Ramos (cell line): ENCODE results near the gene OR13A1.
"Not testable (repeated sequence)": the region's sequence is repeated elsewhere in the genome, so short reads cannot be mapped to it uniquely, and the experiment has no call there.

Source experiments
- in situ Hi-C: fragments of 300-500 bp; cut with MboI; formaldehyde crosslinking; loops from one replicate; pipeline ENCODE4 v1.14.3; 2022; ENCODE audit warnings: low sequenced_read_pairs; ENCODE audit not compliant: unreplicated experiment

The OR13A1 gene, protein sequence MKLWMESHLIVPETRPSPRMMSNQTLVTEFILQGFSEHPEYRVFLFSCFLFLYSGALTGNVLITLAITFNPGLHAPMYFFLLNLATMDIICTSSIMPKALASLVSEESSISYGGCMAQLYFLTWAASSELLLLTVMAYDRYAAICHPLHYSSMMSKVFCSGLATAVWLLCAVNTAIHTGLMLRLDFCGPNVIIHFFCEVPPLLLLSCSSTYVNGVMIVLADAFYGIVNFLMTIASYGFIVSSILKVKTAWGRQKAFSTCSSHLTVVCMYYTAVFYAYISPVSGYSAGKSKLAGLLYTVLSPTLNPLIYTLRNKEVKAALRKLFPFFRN

DNA sequence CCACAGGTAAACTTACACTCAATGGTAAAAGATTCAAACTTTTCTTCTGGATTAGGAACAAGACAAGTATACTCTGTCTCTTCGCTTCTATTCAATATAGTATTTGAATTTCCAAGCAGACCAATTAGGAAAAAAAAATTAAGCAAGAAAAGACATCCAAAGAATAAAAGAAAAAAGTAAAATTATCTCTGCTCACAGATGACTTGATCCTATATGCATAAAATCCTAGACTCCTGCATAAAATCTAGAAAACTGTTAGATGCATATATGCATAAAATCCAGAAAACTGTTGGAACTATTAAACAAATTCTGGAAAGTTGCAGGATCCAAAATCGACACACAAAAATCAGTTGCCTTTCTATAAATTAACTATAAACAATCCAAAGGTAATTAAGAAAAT lies at the start of gene OR13A1:
Gene OR13A1, minus strand, starts transcription at position 101 of the 400 bp plus-strand sequence. CDS start 11,186 bp downstream, outside the sequence.
- in situ Hi-C loops = no loop called here

GRCh38 chr10:45361983-45362799 lies 46.8 kb upstream of the OR13A1 start:
- in situ Hi-C loops = loop anchor here (25.0 kb wide), 2 partner anchors 300 to 1950 kb away; partner anchors contain the start of genes HNRNPF and ZFAND4

- in situ Hi-C loops = loop anchor here (25.0 kb wide), 2 partner anchors 303 to 1947 kb away; partner anchors contain the start of genes HNRNPF and ZFAND4
These were observed 43.6 kb upstream of the OR13A1 start for GRCh38 chr10:45358961-45359360.

DNA sequence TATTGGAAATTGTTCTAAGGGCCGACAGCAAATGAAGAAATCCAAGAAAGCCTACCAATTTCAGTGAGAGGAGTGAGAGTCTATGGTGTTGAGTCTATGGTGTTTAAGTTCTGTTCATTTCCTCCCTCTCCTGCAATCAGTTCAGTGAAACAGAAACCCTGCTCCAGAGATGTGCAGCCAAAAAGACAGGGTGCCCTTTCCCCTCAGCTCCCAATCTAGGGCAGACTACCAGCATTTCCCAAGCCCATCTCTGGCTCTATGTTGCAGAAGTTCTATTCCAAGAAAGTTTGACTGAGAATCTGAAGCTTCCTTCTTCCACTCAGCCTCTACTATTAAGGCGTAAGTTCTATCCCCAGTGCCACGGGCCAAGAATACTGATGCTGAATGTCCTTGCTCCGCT lies 40.1 kb upstream of the OR13A1 start:
- in situ Hi-C loops = loop anchor here (25.0 kb wide), 2 partner anchors 307 to 1943 kb away; partner anchors contain the start of genes HNRNPF and ZFAND4

GRCh38 chr10:45354261-45354660 lies 38.9 kb upstream of the OR13A1 start:
- in situ Hi-C loops = loop anchor here (25.0 kb wide), 2 partner anchors 308 to 1942 kb away; partner anchors contain the start of genes HNRNPF and ZFAND4

DNA sequence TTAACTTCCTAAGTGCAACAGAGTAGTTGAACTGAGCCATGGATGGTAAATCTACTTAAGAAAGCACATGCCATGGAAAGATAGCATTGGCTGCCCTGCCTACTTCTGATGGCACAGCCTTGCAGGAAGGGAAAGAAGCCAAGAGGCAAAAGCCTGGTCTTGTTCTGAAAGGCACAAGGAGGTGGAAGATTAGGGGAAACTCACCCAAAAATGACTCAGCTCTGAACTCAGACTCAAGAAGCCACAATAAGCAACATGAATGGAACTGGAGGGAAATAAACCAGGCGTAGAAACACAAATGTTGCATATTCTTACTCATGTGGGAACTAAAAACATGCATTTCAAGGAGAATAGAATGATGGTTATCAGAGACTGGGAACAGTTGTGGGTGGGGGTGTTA lies 37.8 kb upstream of the OR13A1 start:
- in situ Hi-C loops = loop anchor here (25.0 kb wide), 2 partner anchors 309 to 1941 kb away; partner anchors contain the start of genes HNRNPF and ZFAND4

- in situ Hi-C loops = not testable (repeated sequence)
These were observed 32.9 kb upstream of the OR13A1 start for GRCh38 chr10:45348196-45348765.

GRCh38 chr10:45347464-45347863 lies 32.1 kb upstream of the OR13A1 start:
- in situ Hi-C loops = not testable (repeated sequence)

- in situ Hi-C loops = not testable (repeated sequence)
These were observed 31.4 kb upstream of the OR13A1 start for GRCh38 chr10:45346652-45347335.

- in situ Hi-C loops = not testable (repeated sequence)
These were observed 25.0 kb upstream of the OR13A1 start for GRCh38 chr10:45340420-45340819.

DNA sequence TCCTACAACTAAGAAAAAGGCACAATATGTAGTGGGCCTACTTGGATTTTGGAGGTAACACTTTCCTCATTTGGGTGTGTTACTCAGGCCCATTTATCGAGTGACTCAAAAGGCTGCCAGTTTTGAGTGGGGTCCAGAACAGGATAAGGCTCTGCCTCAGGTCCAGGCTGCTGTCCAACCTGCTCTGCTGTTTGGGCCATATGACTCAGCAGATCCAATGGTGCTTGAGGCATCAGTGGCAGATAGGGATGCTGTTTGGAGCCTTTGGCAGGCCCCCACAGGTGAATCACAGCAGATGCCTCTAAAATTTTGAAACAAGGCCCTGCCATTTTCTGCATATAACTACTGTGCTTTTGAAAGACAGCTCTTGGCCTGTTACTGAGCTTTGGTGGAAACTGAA lies 24.5 kb upstream of the OR13A1 start:
- in situ Hi-C loops = no loop called here

GRCh38 chr10:45331824-45332223 lies 16.4 kb upstream of the OR13A1 start:
- in situ Hi-C loops = not testable (repeated sequence)

DNA sequence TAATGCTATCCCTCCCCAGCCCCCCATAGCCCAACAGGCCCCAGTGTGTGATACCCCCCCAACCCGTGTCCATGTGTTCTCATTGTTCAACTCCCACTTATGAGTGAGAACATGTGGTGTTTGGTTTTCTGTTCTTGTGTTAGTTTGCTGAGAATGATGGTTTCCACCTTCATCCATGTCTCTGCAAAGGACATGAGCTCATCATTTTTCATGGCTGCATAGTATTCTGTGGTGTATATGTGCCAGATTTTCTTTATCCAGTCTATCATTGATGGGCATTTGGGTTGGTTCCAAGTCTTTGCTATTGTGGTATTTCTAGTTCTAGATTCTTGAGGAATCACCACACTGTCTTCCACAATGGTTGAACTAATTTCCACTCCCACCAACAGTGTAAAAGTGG lies 11.5 kb upstream of the OR13A1 start:
- in situ Hi-C loops = not testable (repeated sequence)

DNA sequence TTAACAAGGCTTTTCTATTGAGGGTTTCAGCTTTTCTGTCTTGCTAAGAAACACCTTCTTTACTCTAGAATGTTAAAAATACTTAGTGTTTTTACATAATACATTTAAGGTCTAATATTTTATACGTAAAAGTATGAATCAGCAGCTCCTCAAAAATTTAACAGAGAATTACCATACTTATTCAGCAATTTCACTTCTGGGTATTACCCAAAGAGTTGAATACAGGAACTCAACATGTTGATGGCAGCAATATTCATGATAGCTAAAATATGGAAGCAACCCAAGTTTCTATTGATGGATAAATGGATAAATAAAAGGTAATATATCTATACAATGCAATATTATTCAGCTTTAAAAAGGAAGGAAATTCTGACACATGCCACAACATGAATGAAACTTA lies 9.7 kb upstream of the OR13A1 start:
- in situ Hi-C loops = no loop called here

DNA sequence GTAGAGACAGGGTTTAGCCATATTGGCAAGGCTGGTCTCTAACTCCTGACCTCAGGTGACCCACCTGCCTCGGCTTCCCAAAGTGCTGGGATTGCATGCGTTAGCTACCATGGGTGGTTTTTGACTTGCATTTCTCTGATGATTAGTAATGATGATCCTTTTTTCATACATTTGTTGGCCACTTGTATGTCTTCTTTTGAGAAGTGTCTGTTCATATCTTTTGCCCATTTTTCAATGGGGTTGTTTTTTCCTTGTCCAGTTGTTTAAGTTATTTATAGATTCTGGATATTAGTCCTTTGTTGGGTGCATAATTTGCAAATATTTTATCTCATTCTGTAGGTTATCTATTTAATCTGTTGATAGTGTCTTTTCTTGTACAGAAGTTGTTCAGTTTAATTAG lies 4.3 kb upstream of the OR13A1 start:
- in situ Hi-C loops = no loop called here

DNA sequence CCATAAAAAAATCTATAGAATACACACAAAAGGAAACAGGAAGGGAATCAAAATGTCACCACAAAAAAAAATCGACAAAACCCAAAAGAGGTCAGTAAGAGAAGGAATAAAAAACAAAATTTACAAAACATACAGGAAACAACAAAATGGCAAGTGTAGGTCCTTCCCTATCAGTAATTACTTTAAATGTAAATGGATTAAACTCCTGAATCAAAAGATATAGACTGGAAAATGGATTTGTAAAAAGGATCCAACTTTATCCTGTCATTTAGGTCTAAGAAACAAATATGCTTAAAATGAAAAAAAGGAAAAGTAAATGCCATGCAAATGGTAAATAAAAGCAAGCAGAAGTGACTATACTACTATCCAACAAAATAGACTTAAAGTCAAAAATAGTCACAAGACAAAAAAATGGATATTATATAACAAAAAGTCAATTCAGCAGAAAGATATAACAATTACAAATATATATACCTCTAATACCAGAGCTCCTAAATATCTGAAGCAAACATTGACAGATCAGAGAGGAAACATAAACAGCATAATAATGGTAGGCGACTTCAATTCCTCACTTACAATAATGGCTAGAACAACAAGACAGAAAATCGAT lies 2.0 kb downstream of the OR13A1 start:
- in situ Hi-C loops = no loop called here

GRCh38 chr10:45308707-45309106 lies 6.7 kb downstream of the OR13A1 start:
- in situ Hi-C loops = no loop called here

GRCh38 chr10:45302573-45302972 lies 12.8 kb downstream of the OR13A1 start:
- in situ Hi-C loops = no loop called here

GRCh38 chr10:45298341-45298955 lies 17.0 kb downstream of the OR13A1 start:
- in situ Hi-C loops = not testable (repeated sequence)
